K562 (cell line): ENCODE results near the gene MYH3. TPM values are rescaled to one million over a fixed set of nuclear protein-coding genes. Genes with fewer than 3 reads are reported as not detected.

Experiments used
- ATAC-seq: fragments of 200-7000 bp; cut with Tn5 transposase; 3 replicates; pipeline ENCODE4 v1.9.1; 2020; ENCODE audit warnings: moderate library complexity
- BruUV-seq: library from RNA; stranded (reverse); fragments of 400-500 nt; replicated peaks from 2 replicates; lab custom pipeline; 2021; lab: Mats Ljungman, UMichigan
- CTCF ChIA-PET: fragments of 300-600 bp; formaldehyde crosslinking; extraction: SDS; loops from one replicate; lab custom pipeline; 2021; ENCODE audit warnings: low intra/inter-chr PET ratio; lab: Yijun Ruan, JAX
- POLR2A ChIA-PET: fragments of 300-600, 350-650 bp; sonication (Branson Sonifier 250); formaldehyde crosslinking; extraction: SDS; loops from one replicate; lab custom pipeline; 2021; ENCODE audit warnings: antibody characterized with exemption, inconsistent platforms; lab: Yijun Ruan, JAX
- DNase-seq, 4 experiments: peaks; one replicate each; pipeline versions ENCODE4 v3.0.0 to v3.0.0-alpha.2; 2011 to 2018; ENCODE audit warnings: low spot score in 3 of 4, mixed read lengths in 3 of 4; ENCODE audit errors: extremely low read depth in 1 of 4
- FAIRE-seq: peaks from 2 replicates; lab custom pipeline; 2011; peaks lifted over from hg19 to GRCh38; lab: Jason Lieb, UNC
- H2AFZ ChIP-seq: 2 replicates; pipeline ENCODE4 v1.6.0; 2011; ENCODE audit warnings: low read depth, low read length, control low read depth, inconsistent platforms
- H3K27ac ChIP-seq: fragments of 200-600 bp; 3 replicates; pipeline ENCODE4 v1.8.0; 2011; ENCODE audit warnings: low read depth, mild to moderate bottlenecking, control low read depth, inconsistent platforms, low read length, moderate library complexity, mixed read lengths; ENCODE audit errors: extremely low read depth
- H3K27me3 ChIP-seq, 2 experiments: fragments of 300-600 bp in 1 of 2; 2 replicates in 1 of 2; 3 replicates in 1 of 2; pipeline versions ENCODE4 v1.6.0 to v1.8.0; 2011; ENCODE audit warnings: inconsistent platforms in 2 of 2, low read length in 2 of 2, mild to moderate bottlenecking in 1 of 2, mixed read lengths in 1 of 2, moderate library complexity in 1 of 2; ENCODE audit not compliant: control insufficient read depth in 2 of 2, insufficient read depth in 2 of 2
- H3K36me3 ChIP-seq: fragments of 300-600 bp; 3 replicates; pipeline ENCODE4 v1.8.0; 2011; ENCODE audit warnings: mild to moderate bottlenecking, low read length, inconsistent platforms; ENCODE audit not compliant: control insufficient read depth, insufficient read depth
- H3K4me1 ChIP-seq, 2 experiments: fragments of 200-600 bp in 1 of 2; replicated peaks in 1 of 2; 2 replicates in 1 of 2; 3 replicates in 1 of 2; pipeline versions ENCODE4 v1.5.1 to v1.8.0; 2011; ENCODE audit warnings: inconsistent platforms in 2 of 2, low read length in 2 of 2, mild to moderate bottlenecking in 1 of 2, mixed read lengths in 1 of 2, moderate library complexity in 1 of 2; ENCODE audit not compliant: control insufficient read depth in 2 of 2, insufficient read depth in 2 of 2
- H3K4me2 ChIP-seq: 2 replicates; pipeline ENCODE4 v1.6.1; 2011; ENCODE audit warnings: low read length, control low read depth, inconsistent platforms, mixed read lengths; ENCODE audit not compliant: insufficient read depth
- H3K4me3 ChIP-seq: fragments of 200-600 bp; sonication (generic), shearing (Covaris generic); 2 replicates; pipeline ENCODE4 v1.5.1; 2016; ENCODE audit warnings: control low read depth, inconsistent platforms
- H3K79me2 ChIP-seq: fragments of 200-600 bp; 3 replicates; pipeline ENCODE4 v1.8.0; 2011; ENCODE audit warnings: low read length, inconsistent platforms; ENCODE audit not compliant: control insufficient read depth, insufficient read depth
- H3K9ac ChIP-seq, 2 experiments: 2 replicates each; pipeline versions ENCODE4 v1.6.0 to v1.6.1; 2011; ENCODE audit warnings: low read depth in 2 of 2, low read length in 2 of 2, control low read depth in 1 of 2, inconsistent platforms in 1 of 2, mild to moderate bottlenecking in 1 of 2, mixed read lengths in 1 of 2; ENCODE audit not compliant: insufficient read depth in 1 of 2
- H3K9me1 ChIP-seq: one replicate; pipeline ENCODE4 v1.6.0; 2011; ENCODE audit warnings: inconsistent platforms, mild to moderate bottlenecking, low read length, moderate library complexity; ENCODE audit not compliant: control insufficient read depth, insufficient read depth
- H3K9me3 ChIP-seq: replicated peaks from 2 replicates; pipeline ENCODE4 v1.5.1; 2011; ENCODE audit warnings: low read depth, low read length, inconsistent platforms; ENCODE audit not compliant: control insufficient read depth, insufficient read depth
- H4K20me1 ChIP-seq: replicated peaks from 2 replicates; pipeline ENCODE4 v1.6.1; 2011; ENCODE audit warnings: low read length, inconsistent platforms, mixed read lengths; ENCODE audit not compliant: control insufficient read depth, insufficient read depth
- BHLHE40 ChIP-seq: IDR thresholded peaks from 2 replicates; pipeline ENCODE4 v1.6.1; 2011; ENCODE audit warnings: low read length, improper control_type of control experiment
- CTCF ChIP-seq, 3 experiments: IDR thresholded peaks in 2 of 3; conservative IDR thresholded peaks in 1 of 3; 2 replicates each; pipeline ENCODE4 v1.5.1; 2011 to 2012; ENCODE audit warnings: low read length in 3 of 3, mild to moderate bottlenecking in 3 of 3, control low read depth in 2 of 3, improper control_type of control experiment in 1 of 3, inconsistent platforms in 1 of 3, low read depth in 1 of 3, mixed read lengths in 1 of 3, moderate library complexity in 1 of 3; ENCODE audit not compliant: insufficient read depth in 2 of 3
- DIDO1 ChIP-seq: fragments of 450-650 bp; IDR thresholded peaks from 2 replicates; pipeline ENCODE4 v1.6.1; 2016; ENCODE audit warnings: low read depth, missing biosample characterization, missing genetic modification characterization
- FOXP4 ChIP-seq: sonication (generic); formaldehyde crosslinking; IDR thresholded peaks from 2 replicates; pipeline ENCODE4 v1.8.0; 2022; ENCODE audit warnings: mild to moderate bottlenecking, missing genetic modification reagents, borderline replicate concordance
- GATAD2B ChIP-seq: fragments of 450-650 bp; IDR thresholded peaks from 2 replicates; pipeline ENCODE4 v1.6.1; 2017; ENCODE audit warnings: mild to moderate bottlenecking, borderline replicate concordance
- GTF2A2 ChIP-seq: IDR thresholded peaks from 2 replicates; pipeline ENCODE4 v1.6.1; 2016; ENCODE audit warnings: mild to moderate bottlenecking, missing genetic modification characterization, missing compliant biosample characterization
- HEY1 ChIP-seq: fragments of 250-450 bp; sonication (Bioruptor Pico); IDR thresholded peaks from 2 replicates; pipeline ENCODE4 v1.5.0; 2020; ENCODE audit warnings: mild to moderate bottlenecking, moderate library complexity, borderline replicate concordance
- L3MBTL2 ChIP-seq: fragments of 450-650 bp; IDR thresholded peaks from 2 replicates; pipeline ENCODE4 v1.6.1; 2016; ENCODE audit warnings: mild to moderate bottlenecking, moderate library complexity
- LCOR ChIP-seq: sonication (generic); formaldehyde crosslinking; IDR thresholded peaks from 2 replicates; pipeline ENCODE4 v1.8.0; 2022; ENCODE audit warnings: mild to moderate bottlenecking, missing genetic modification reagents
- RAD21 ChIP-seq, 2 experiments: fragments of 250-450 bp in 1 of 2; fragments of 450-650 bp in 1 of 2; sonication (Bioruptor Pico) in 1 of 2; formaldehyde crosslinking in 1 of 2; IDR thresholded peaks in 1 of 2; conservative IDR thresholded peaks in 1 of 2; 2 replicates each; pipeline versions ENCODE4 v1.4.0 to v1.8.0; 2020 to 2022; ENCODE audit warnings: mild to moderate bottlenecking in 2 of 2, moderate library complexity in 1 of 2
- SMAD3 ChIP-seq: fragments of 450-650 bp; formaldehyde crosslinking; conservative IDR thresholded peaks from 2 replicates; pipeline ENCODE4 v1.4.0; 2020; ENCODE audit warnings: mild to moderate bottlenecking
- THRAP3 ChIP-seq: fragments of 450-650 bp; IDR thresholded peaks from 2 replicates; pipeline ENCODE4 v1.6.1; 2016; ENCODE audit warnings: mild to moderate bottlenecking, inconsistent platforms, borderline replicate concordance
- WGBS: fragments of 100-300 bp; shearing (Covaris generic); methylation state at CpG from one replicate; pipeline ENCODE4 v1.1.6; 2016; ENCODE audit warnings: low coverage, mixed read lengths; ENCODE audit not compliant: insufficient coverage; ENCODE audit errors: missing lambda C conversion rate; 5-methylcytosine and 5-hydroxymethylcytosine counted together
- in situ Hi-C: fragments of 300-500 bp; cut with MboI; formaldehyde crosslinking; loops from 4 replicates; pipeline ENCODE4 v1.15.0; 2018; ENCODE audit warnings: inconsistent platforms, mixed read lengths
- intact Hi-C: fragments of 100-400 bp; cut with micrococcal nuclease; formaldehyde crosslinking; loops from 2 replicates; pipeline ENCODE4 v1.14.2; 2022
- polyA plus RNA-seq, 8 experiments: library from polyadenylated mRNA; depleted of rRNA in 4 of 8; stranded (reverse) in 5 of 8; unstranded in 3 of 8; fragments of >200 nt; fragmentation: Nextera tagmentation in 2 of 8; fragmentation: Illumina TruSeq in 1 of 8; extraction: Ambion mirVana in 2 of 8; extraction: Trizol in 1 of 8; gene quantifications; 2 replicates each; pipeline versions ENCODE4 v1.2.1 to v1.2.3, GENCODE V29; 2011 to 2014; ENCODE audit warnings: inconsistent platforms in 1 of 8, missing spikeins in 1 of 8
- total RNA-seq, 7 experiments: library from RNA; depleted of rRNA in 6 of 7; stranded (reverse); fragments of >200 nt in 6 of 7; fragmentation: Illumina TruSeq in 2 of 7; extraction: Trizol in 2 of 7; gene quantifications; 2 replicates each; pipeline versions ENCODE4 v1.2.1 to v1.2.3, GENCODE V29; 2011 to 2021; ENCODE audit warnings: low replicate concordance in 1 of 7
- TF ChIP-seq, protein P1 (sequence below): fragments of 450-650 bp; formaldehyde crosslinking; IDR thresholded peaks from 2 replicates; pipeline ENCODE4 v1.4.0; 2020; ENCODE audit warnings: mild to moderate bottlenecking, moderate library complexity

MYH3 gene
- total and polyA plus RNA-seq, 9 of the 15 experiments (the other 6 are each of a cell fraction or from before 2014, with no cell fraction given): 0.24 to 0.75 (median 0.40) TPM; not detected in 1

- Histone ChIP-seq H3K9me3 (no peaks in the 10 kb centered on the region), H2AFZ (no peak overlapping the region), H3K27ac (no peak overlapping the region), H3K36me3 (no peaks in the 10 kb centered on the region), H3K4me1 (no peaks in the 10 kb centered on the region; a peak in 1 of 5 replicates), H3K9me1 (no peaks in the 10 kb centered on the region), H3K4me2 (no peak overlapping the region), H4K20me1 (0 out of 2 replicates have a peak, but pooled peaks cover 4% of the 10 kb centered on the region), H3K27me3 (peaks cover 5 to 6% of the 10 kb centered on the region in 2 experiments; a peak in 2 of 5 replicates), H3K4me3 (no peak overlapping the region), H3K9ac (no peak overlapping the region), H3K79me2 (no peaks in the 10 kb centered on the region)
- WGBS: 14% methylated on average over 6 of the region's 6 CpGs
- peak; percentile 24 to 53 (median 33) for DNase-seq
- FAIRE-seq: peak; percentile 83
- ChIA-PET POLR2A (interaction anchor here (0.6 kb wide), 1 partner anchor 13 kb away, joined by 3 read pairs; no protein-coding TSS in a partner anchor), CTCF (interaction anchor here (0.9 to 3.5 kb wide), 4 partner anchors 287 to 690 kb away, joined by 5 to 19 read pairs (median 12); no protein-coding TSS in a partner anchor)
- in situ Hi-C loops: loop anchor here (10.0 kb wide), 2 partner anchors 290 to 690 kb away; no protein-coding TSS in a partner anchor
- no TSS peak for BruUV-seq
- intact Hi-C loops: loop anchor here (1.0 to 5.0 kb wide), 3 partner anchors 287 to 692 kb away; no protein-coding TSS in a partner anchor
- peak; percentile 75 for ATAC-seq
- TF ChIP-seq L3MBTL2 (no peak), HEY1 (CRISPR knock-in tag) (no peak), BHLHE40 (no peak), RAD21 (CRISPR knock-in tag; conservative IDR thresholded peaks at IDR 0.05 in 1 of 2, IDR thresholded peaks at IDR 0.05 in 1 of 2) (peak; percentile 52 to 77), CTCF (IDR thresholded peaks at IDR 0.05 in 2 of 3, conservative IDR thresholded peaks at IDR 0.05 in 1 of 3; ENCODE audit: insufficient read depth in 2 of 3, low read depth in 1 of 3, low read length in 3 of 3) (peak; percentile 65 to 71 (median 69)), THRAP3 (no peak), DIDO1 (tag) (no peak), GTF2A2 (tag) (no peak), LCOR (CRISPR knock-in tag) (no peak), GATAD2B (no peak), FOXP4 (no peak), SMAD3 (CRISPR knock-in tag) (no peak)
- TF ChIP-seq, protein P1, sequence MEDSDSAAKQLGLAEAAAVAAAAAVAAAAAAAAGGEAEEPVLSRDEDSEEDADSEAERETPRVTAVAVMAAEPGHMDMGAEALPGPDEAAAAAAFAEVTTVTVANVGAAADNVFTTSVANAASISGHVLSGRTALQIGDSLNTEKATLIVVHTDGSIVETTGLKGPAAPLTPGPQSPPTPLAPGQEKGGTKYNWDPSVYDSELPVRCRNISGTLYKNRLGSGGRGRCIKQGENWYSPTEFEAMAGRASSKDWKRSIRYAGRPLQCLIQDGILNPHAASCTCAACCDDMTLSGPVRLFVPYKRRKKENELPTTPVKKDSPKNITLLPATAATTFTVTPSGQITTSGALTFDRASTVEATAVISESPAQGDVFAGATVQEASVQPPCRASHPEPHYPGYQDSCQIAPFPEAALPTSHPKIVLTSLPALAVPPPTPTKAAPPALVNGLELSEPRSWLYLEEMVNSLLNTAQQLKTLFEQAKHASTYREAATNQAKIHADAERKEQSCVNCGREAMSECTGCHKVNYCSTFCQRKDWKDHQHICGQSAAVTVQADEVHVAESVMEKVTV (CRISPR knock-in tag): peak; percentile 37; the same call in 1 of the 2 replicates
Measured at GRCh38 chr17:10614536-10615155, 42.5 kb downstream of the MYH3 start.
